Neuronal stem cell (in vitro differentiated cells): ENCODE measurements around the gene SLC2A10.

Experiments used
- DNase-seq: peaks from one replicate; pipeline ENCODE4 v3.0.0-alpha.2; 2013; ENCODE audit warnings: low spot score
- H2AFZ ChIP-seq: one replicate; pipeline ENCODE4 v1.6.1; 2013; ENCODE audit warnings: mild to moderate bottlenecking, low read length, inconsistent platforms
- H2AK5ac ChIP-seq: 2 replicates; pipeline ENCODE4 v1.6.1; 2013; ENCODE audit warnings: low read depth, mild to moderate bottlenecking, inconsistent platforms, low read length, moderate library complexity, mixed read lengths
- H2BK120ac ChIP-seq: 2 replicates; pipeline ENCODE4 v1.6.1; 2013; ENCODE audit warnings: low read depth, mild to moderate bottlenecking, inconsistent platforms, low read length, moderate library complexity, mixed read lengths
- H2BK12ac ChIP-seq: one replicate; pipeline ENCODE4 v1.6.1; 2013; ENCODE audit warnings: low read length, inconsistent platforms
- H2BK15ac ChIP-seq: 2 replicates; pipeline ENCODE4 v1.6.1; 2013; ENCODE audit warnings: mild to moderate bottlenecking, low read length, inconsistent platforms, mixed read lengths
- H2BK5ac ChIP-seq: one replicate; pipeline ENCODE4 v1.6.1; 2013; ENCODE audit warnings: inconsistent platforms, mild to moderate bottlenecking, low read length, moderate library complexity
- H3K14ac ChIP-seq: one replicate; pipeline ENCODE4 v1.6.1; 2013; ENCODE audit warnings: low read length, inconsistent platforms
- H3K18ac ChIP-seq: 2 replicates; pipeline ENCODE4 v1.6.1; 2013; ENCODE audit warnings: low read length, inconsistent platforms
- H3K23ac ChIP-seq: 2 replicates; pipeline ENCODE4 v1.6.1; 2013; ENCODE audit warnings: low read depth, mild to moderate bottlenecking, mixed read lengths, low read length, inconsistent platforms; ENCODE audit not compliant: poor library complexity
- H3K27ac ChIP-seq: replicated peaks from 3 replicates; pipeline ENCODE4 v1.5.1; 2013; ENCODE audit warnings: low read length, inconsistent platforms
- H3K27me3 ChIP-seq, 3 experiments: 2 replicates each; pipeline ENCODE4 v1.6.1; 2013; ENCODE audit warnings: low read length in 3 of 3, mild to moderate bottlenecking in 2 of 3, inconsistent platforms in 1 of 3, low read depth in 1 of 3, mixed read lengths in 1 of 3, moderate library complexity in 1 of 3; ENCODE audit not compliant: control insufficient read depth in 3 of 3, insufficient read depth in 3 of 3
- H3K36me3 ChIP-seq, 2 donors: replicated peaks in 1 of 2; 2 replicates each; pipeline ENCODE4 v1.6.1; 2013; ENCODE audit warnings: low read length in 2 of 2; ENCODE audit not compliant: control insufficient read depth in 2 of 2, insufficient read depth in 2 of 2
- H3K4ac ChIP-seq: 2 replicates; pipeline ENCODE4 v1.6.1; 2013; ENCODE audit warnings: inconsistent platforms, mild to moderate bottlenecking, low read length, moderate library complexity
- H3K4me1 ChIP-seq, 2 donors: 1 replicate in 1 of 2; 2 replicates in 1 of 2; pipeline ENCODE4 v1.6.1; 2013; ENCODE audit warnings: low read length in 2 of 2, low read depth in 1 of 2; ENCODE audit not compliant: control insufficient read depth in 2 of 2, insufficient read depth in 1 of 2
- H3K4me2 ChIP-seq: one replicate; pipeline ENCODE4 v1.6.1; 2013; ENCODE audit warnings: mild to moderate bottlenecking, low read length, inconsistent platforms; ENCODE audit not compliant: insufficient read depth, poor library complexity, severe bottlenecking
- H3K4me3 ChIP-seq, 2 donors: 2 replicates each; pipeline ENCODE4 v1.5.1; 2013; ENCODE audit warnings: low read length in 2 of 2, mild to moderate bottlenecking in 2 of 2, inconsistent platforms in 1 of 2, moderate library complexity in 1 of 2
- H3K79me1 ChIP-seq: one replicate; pipeline ENCODE4 v1.6.1; 2013; ENCODE audit warnings: low read depth, mild to moderate bottlenecking, inconsistent platforms, low read length, moderate library complexity
- H3K9ac ChIP-seq: one replicate; pipeline ENCODE4 v1.6.1; 2013; ENCODE audit warnings: mild to moderate bottlenecking, low read depth, low read length, inconsistent platforms; ENCODE audit not compliant: poor library complexity
- H3K9me3 ChIP-seq, 2 donors: replicated peaks in 1 of 2; 2 replicates each; pipeline versions ENCODE3 to v1.6.1; 2013; ENCODE audit warnings: low read length in 2 of 2, mild to moderate bottlenecking in 2 of 2, inconsistent platforms in 1 of 2, low read depth in 1 of 2, mixed read lengths in 1 of 2, moderate library complexity in 1 of 2; ENCODE audit not compliant: control insufficient read depth in 2 of 2, insufficient read depth in 1 of 2
- H4K8ac ChIP-seq: one replicate; pipeline ENCODE4 v1.6.1; 2013; ENCODE audit warnings: low read depth, mild to moderate bottlenecking, inconsistent platforms, low read length, moderate library complexity
- H4K91ac ChIP-seq: one replicate; pipeline ENCODE4 v1.6.1; 2013; ENCODE audit warnings: low read length, low read depth, mild to moderate bottlenecking, inconsistent platforms; ENCODE audit not compliant: poor library complexity
- WGBS, 2 donors: extraction: QIAGEN DNeasy Blood & Tissue Kit; methylation state at CpG; one replicate each; pipeline ENCODE4 v1.1.7; 2013; ENCODE audit warnings: missing lambda C conversion rate in 2 of 2, mixed read lengths in 1 of 2; ENCODE audit not compliant: insufficient read length in 2 of 2, insufficient replicate concordance in 1 of 2; ENCODE audit errors: extremely low coverage in 2 of 2; 5-methylcytosine and 5-hydroxymethylcytosine counted together

The SLC2A10 gene

GRCh38 chr20:46720776-46721425 lies 11.5 kb downstream of the SLC2A10 start:
- Histone ChIP-seq H3K27me3 (no peaks in the 10 kb centered on the region), H2AFZ (no peak overlapping the region), H3K4me2 (no peak overlapping the region), H3K4me1 (no peaks in the 10 kb centered on the region), H3K4ac (no peak overlapping the region), H3K14ac (no peak overlapping the region), H3K18ac (no peak overlapping the region), H2BK5ac (no peak overlapping the region), H3K79me1 (no peaks in the 10 kb centered on the region), H2BK15ac (no peak overlapping the region), H2AK5ac (no peak overlapping the region), H4K91ac (no peak overlapping the region), H3K4me3 (no peak overlapping the region), H4K8ac (no peak overlapping the region), H2BK12ac (no peak overlapping the region), H3K9ac (no peak overlapping the region), H3K27ac (no peak overlapping the region), H2BK120ac (no peak overlapping the region), H3K23ac (no peak overlapping the region), H3K36me3 (no peaks in the 10 kb centered on the region), H3K9me3 (peaks cover 0 to 2% of the 10 kb centered on the region in 2 donors)
- no peak for DNase-seq

- Histone ChIP-seq H3K79me1 (no peaks in the 10 kb centered on the region), H3K9me3 (peaks cover 0 to 2% of the 10 kb centered on the region in 2 donors), H3K27ac (no peak overlapping the region), H3K4me2 (no peak overlapping the region), H2BK12ac (no peak overlapping the region), H3K18ac (no peak overlapping the region), H3K4ac (no peak overlapping the region), H3K4me3 (no peak overlapping the region), H3K9ac (no peak overlapping the region), H2AFZ (no peak overlapping the region), H3K36me3 (no peaks in the 10 kb centered on the region), H3K4me1 (no peaks in the 10 kb centered on the region), H3K23ac (no peak overlapping the region), H3K27me3 (no peaks in the 10 kb centered on the region), H2BK120ac (no peak overlapping the region), H2BK5ac (no peak overlapping the region), H3K14ac (no peak overlapping the region), H2BK15ac (no peak overlapping the region), H2AK5ac (no peak overlapping the region), H4K91ac (no peak overlapping the region), H4K8ac (no peak overlapping the region)
- no CpG with 5 or more reads among the region's 1 CpG for WGBS, 2 donors
- DNase-seq, result no peak
Measured at GRCh38 chr20:46721476-46721875, 12.0 kb downstream of the SLC2A10 start.

GRCh38 chr20:46722450-46722849 lies 13.0 kb downstream of the SLC2A10 start:
- H3K27ac ChIP-seq, result no peak overlapping the region
- H2AK5ac ChIP-seq, result no peak overlapping the region
- H3K23ac ChIP-seq, result no peak overlapping the region
- no peak overlapping the region for H4K8ac ChIP-seq
- H2BK5ac ChIP-seq, result no peak overlapping the region
- H4K91ac ChIP-seq, result no peak overlapping the region
- H3K36me3 ChIP-seq, result peaks cover 0 to 5% of the 10 kb centered on the region in 2 donors
- H3K9ac ChIP-seq, result no peak overlapping the region
- H2BK12ac ChIP-seq, result no peak overlapping the region
- H2BK15ac ChIP-seq, result no peak overlapping the region
- WGBS, 2 donors, result no CpG with 5 or more reads among the region's 2 CpGs
- no peaks in the 10 kb centered on the region for H3K79me1 ChIP-seq
- DNase-seq, result no peak
- H3K4me3 ChIP-seq, result no peak overlapping the region
- no peaks in the 10 kb centered on the region for H3K4me1 ChIP-seq
- H3K14ac ChIP-seq, result no peak overlapping the region
- H3K4me2 ChIP-seq, result no peak overlapping the region
- no peak overlapping the region for H2AFZ ChIP-seq
- H3K18ac ChIP-seq, result no peak overlapping the region
- H2BK120ac ChIP-seq, result no peak overlapping the region
- no peak overlapping the region for H3K4ac ChIP-seq
- no peaks in the 10 kb centered on the region for H3K27me3 ChIP-seq
- peaks cover 0 to 2% of the 10 kb centered on the region in 2 donors for H3K9me3 ChIP-seq

- WGBS, 2 donors, result no CpG with 5 or more reads among the region's 1 CpG
- Histone ChIP-seq H2AK5ac (no peak overlapping the region), H3K23ac (no peak overlapping the region), H3K79me1 (no peaks in the 10 kb centered on the region), H2AFZ (no peak overlapping the region), H3K9ac (no peak overlapping the region), H3K18ac (no peak overlapping the region), H2BK12ac (no peak overlapping the region), H3K36me3 (peaks cover 0 to 5% of the 10 kb centered on the region in 2 donors), H4K91ac (no peak overlapping the region), H3K14ac (no peak overlapping the region), H2BK5ac (no peak overlapping the region), H3K9me3 (peaks cover 0 to 2% of the 10 kb centered on the region in 2 donors), H3K27me3 (no peaks in the 10 kb centered on the region), H3K4me3 (no peak overlapping the region), H3K4ac (no peak overlapping the region), H2BK15ac (no peak overlapping the region), H3K4me2 (no peak overlapping the region), H3K4me1 (no peaks in the 10 kb centered on the region), H2BK120ac (no peak overlapping the region), H4K8ac (no peak overlapping the region), H3K27ac (no peak overlapping the region)
- no peak for DNase-seq
Measured at GRCh38 chr20:46723039-46723438, 13.6 kb downstream of the SLC2A10 start.
